Head of caudate nucleus (tissue), 42 donors: Measurements from ENCODE around the gene TERB2.
"Not testable (repeated sequence)": the region's sequence is repeated elsewhere in the genome, so short reads cannot be mapped to it uniquely, and the experiment has no call there.

Experiments used
- DNase-seq, 42 donors: peaks; one replicate each; pipeline versions ENCODE4 v3.0.0 to v3.0.0-alpha.2; 2020 to 2021; ENCODE audit warnings: mixed read lengths in 7 of 42
- intact Hi-C: fragments of 100-400 bp; cut with DNase I; formaldehyde crosslinking; loops from one replicate; pipeline ENCODE4 v1.15.0; 2022

Gene TERB2

DNA sequence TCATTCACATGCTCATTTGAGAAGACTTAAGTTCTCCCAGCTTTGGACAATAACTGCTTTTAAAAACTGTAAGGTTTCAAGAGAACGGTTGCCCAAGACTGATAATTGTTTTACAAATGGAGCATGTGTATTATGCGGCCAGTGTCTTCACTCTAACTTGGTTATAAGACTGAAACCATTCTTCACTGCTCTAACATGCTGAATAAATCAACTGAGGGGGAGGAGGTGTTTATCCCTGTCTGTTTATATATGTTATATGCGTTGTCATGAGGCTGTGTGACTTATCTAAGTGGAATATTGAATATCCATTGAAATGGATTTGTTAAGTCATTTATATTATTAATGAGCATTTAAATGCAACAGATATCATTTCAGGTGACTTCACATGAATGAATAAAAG is 41.1 kb downstream of the TERB2 start:
- DNase-seq, intact Hi-C loops: not testable (repeated sequence)

DNA sequence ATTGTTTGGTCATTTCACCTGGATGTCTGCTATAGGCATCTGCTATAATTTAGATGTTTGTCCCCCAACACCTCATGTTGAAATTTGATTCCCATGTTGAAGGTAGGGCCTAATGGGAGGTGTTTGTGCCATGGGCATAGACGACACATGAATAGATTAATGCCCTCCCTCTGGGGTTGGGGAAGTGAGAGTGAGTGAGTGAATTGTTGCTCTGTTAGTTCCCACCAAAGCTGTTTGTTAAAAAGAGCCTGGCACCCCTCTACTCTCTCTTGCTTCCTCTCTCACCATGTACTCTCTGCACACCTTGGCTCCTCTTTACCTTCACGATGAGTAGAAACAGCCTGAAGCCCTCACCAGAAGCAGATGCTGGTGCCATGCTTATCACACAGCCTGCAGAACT is 42.6 kb downstream of the TERB2 start:
- no peak for DNase-seq
- intact Hi-C loops: no loop called here

DNA sequence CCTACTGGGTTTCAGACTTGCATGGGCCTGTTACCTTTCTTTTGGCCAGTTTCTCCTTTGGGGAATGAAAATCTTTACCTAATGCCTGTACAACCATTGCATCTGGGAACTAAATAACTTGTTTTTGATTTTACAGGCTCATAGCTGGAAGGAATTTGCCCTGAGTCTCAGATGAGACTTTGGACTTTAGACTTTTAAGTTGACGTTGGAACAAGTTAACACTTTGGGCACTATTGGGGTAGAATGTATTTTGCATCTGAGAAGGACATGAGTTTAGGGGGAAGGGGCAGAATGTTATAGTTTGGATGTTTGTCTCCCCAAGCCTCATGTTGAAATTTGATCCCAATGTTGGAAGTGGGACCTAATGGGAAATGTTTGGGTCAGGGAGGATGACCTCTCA is 44.7 kb downstream of the TERB2 start:
- intact Hi-C loops: not testable (repeated sequence)

GRCh38 chr15:45003731-45004410 is 47.4 kb downstream of the TERB2 start:
- peak in 28 of 42 donors; percentile 8 to 72 (median 30) for DNase-seq
- intact Hi-C loops: not testable (repeated sequence)

More for the DNA sequence above, 44.7 kb downstream of the TERB2 start:
- DNase-seq: not testable (repeated sequence)

GRCh38 chr15:45004590-45005175 is 48.2 kb downstream of the TERB2 start:
- intact Hi-C loops: not testable (repeated sequence)

GRCh38 chr15:45009046-45009445 is 52.6 kb downstream of the TERB2 start:
- intact Hi-C loops: no loop called here
- no peak for DNase-seq

More at GRCh38 chr15:45004590-45005175, 48.2 kb downstream of the TERB2 start:
- not testable (repeated sequence) for DNase-seq

GRCh38 chr15:45015114-45015513 is 58.6 kb downstream of the TERB2 start:
- DNase-seq, intact Hi-C loops: not testable (repeated sequence)

DNA sequence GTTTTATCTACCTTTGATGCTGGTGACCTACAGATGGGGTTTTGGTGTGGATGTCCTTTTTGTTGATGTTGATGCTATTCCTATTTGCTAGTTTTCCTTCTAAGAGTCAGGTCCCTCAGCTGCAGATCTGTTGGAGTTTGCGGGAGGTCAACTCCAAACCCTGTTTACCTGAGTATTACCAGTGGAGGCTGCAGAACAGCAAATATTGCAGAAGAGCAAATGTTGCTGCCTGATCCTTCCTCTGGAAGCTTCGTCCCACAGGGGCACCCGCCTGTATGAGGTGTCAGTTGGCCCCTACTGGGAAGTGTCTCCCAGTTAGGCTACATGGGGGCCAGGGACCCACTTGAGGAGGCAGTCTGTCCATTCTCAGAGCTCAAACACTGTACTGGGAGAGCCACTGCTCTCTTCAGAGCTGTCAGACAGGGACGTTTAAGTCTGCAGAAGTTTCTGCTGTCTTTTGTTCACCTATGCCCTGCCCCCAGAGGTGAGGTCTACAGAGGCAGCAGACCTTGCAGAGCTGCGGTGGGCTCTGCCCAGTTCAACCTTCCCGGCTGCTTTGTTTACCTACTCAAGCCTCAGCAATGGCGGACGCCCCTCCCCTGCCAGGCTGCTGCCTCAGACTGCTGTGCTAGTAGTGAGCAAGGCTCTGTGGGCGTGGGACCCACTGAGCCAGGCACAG is 63.9 kb downstream of the TERB2 start:
- intact Hi-C loops, DNase-seq: not testable (repeated sequence)

- DNase-seq, intact Hi-C loops: not testable (repeated sequence)
Measured at GRCh38 chr15:45020901-45021259, 64.4 kb downstream of the TERB2 start.

GRCh38 chr15:45021348-45021747 is 64.9 kb downstream of the TERB2 start:
- DNase-seq: no peak
- intact Hi-C loops: no loop called here

DNA sequence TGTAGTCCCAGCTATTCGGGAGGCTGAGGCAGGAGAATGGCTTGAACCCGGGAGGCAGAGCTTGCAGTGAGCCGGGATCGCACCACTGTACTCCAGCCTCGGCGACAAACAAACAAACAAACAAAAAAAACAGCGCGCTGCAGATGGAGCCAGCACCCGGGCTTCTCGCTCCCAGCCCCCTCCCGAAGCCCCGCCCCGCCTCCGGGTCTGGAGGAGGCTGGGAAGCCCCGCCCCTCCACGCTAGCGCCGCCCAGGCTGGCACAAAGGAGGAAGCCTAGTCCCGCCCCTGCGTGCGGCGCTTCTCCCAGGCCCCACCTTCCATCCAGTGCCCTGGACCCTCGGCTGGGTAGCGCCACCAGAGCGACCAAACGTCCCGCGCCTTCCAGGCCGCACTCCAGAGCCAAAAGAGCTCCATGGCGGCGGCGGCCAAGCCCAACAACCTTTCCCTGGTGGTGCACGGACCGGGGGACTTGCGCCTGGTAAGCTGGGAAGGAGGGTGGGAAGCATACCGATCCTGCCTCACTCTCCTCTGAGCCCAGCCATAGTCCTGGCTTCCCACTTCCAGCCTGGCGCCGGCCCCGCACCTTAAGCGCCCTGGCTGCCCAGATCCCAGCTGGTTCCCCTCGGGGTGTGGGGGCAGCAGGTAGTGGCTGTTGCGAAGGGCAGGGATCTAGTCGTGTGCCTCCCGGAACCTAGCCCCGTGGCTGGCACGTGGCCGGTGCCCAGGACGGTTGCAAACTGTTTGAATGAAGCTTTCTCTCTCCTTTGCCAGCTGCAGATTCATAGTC is 66.6 kb downstream of the TERB2 start, which contains the start of gene SORD:
SORD (plus strand) TSS at position 325 of the 788 bp plus-strand sequence; CDS start at position 414, 89 bp downstream.
- DNase-seq: peak; percentile 87 to 98 (median 96)
- intact Hi-C loops: no loop called here

DNA sequence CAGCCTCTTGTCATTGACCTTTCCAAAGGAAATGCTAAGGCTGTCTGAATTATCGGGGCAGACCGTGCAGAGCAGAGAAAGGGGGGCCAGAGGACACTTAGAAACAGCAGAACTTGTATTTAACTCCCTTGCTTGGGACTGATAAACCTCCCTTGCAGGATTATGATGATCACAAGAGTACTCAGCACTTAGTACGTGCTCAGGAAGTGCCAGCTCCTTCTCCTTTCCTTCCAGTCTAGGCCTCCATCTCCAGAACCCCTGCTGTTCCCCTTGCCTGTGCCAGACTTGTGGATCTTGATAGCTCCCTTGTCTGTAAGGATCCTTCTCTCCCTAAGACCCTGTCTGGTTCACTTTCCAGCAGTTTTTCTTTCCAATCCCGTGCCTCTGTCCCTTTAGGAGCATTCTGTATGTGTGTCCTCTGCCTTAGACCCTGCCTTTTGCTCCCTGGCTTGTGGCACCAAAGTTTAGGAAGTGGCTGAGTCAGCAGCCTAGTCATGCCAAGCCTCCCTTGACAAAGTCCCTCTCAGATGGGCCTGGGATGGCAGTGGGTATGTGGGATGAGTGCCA is 67.3 kb downstream of the TERB2 start:
- intact Hi-C loops: no loop called here
- peak in 2 of 42 donors; percentile 9 to 21 for DNase-seq

DNA sequence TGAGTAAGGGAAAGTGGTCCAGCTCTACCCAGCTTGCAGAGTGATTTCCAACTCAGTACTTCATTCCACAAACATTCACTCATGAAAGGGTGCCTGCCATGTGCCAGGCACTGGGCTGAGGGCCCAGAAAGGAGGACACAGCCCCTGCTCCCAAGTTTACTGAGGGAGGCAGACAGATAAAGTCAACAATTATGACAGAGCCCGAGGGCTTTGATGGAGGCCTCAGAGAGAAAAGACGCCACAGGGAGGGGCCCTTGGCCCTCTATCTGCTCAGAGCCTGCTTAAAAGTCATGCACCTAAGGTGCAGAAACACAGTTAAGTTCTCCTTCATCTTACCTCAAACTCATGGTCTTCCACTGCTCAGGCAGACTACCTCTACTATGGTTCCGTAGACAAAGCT is 68.2 kb downstream of the TERB2 start:
- peak in 6 of 42 donors; percentile 9 to 39 (median 26) for DNase-seq
- intact Hi-C loops: not testable (repeated sequence)

- DNase-seq, intact Hi-C loops: not testable (repeated sequence)
Measured at GRCh38 chr15:45025627-45026026, 69.1 kb downstream of the TERB2 start.

DNA sequence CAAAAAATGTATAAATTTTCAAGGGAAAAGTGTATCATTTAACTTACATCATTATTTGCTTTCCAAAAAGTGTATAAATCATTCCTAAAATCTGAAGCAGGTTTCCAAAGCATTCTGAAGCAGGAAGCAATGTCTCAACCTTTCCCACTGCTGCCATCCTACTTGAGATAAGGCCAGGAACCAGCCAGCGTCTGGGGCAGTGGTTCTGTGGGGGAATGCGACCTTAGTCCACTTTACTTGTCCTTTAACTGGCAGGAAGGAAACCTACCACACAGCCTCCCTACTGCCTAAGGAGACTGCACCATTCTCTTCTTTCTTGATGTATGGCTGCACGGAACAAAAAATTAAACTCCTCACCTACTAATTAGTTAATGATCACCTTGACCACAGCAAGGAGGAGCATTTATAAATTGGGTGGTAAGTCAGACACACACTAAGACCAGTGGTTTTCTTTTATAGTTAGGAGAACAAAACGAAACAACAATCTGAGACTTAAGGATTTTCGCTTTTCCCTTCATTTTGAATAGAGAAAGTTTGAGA is 70.2 kb downstream of the TERB2 start:
- DNase-seq: peak in 1 of 42 donors; percentile 6
- intact Hi-C loops: no loop called here

DNA sequence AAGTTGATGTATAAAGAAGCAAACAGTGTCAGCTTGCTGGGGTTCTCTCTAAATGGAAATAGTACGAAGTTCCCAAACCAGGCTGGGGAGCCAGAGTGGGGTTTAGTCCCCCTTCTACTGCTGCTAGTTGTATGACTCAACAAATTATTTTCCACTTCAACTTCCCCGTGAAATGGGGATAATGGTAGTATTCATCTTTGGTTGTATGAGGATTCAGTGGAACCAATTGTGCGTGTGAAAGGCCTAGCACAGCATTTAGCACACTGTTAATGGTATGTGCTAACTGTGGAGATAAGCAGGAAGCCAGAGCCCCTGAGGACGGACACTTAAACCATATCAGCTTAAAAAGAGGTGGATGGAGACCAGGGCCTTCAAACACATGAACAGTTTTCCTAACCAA is 70.7 kb downstream of the TERB2 start:
- intact Hi-C loops: no loop called here
- peak in 1 of 42 donors; percentile 26 for DNase-seq
